Vagina (tissue), 2 donors: Measurements from ENCODE around the gene MRPL45. TPM values are rescaled to one million over a fixed set of nuclear protein-coding genes. Genes with fewer than 3 reads are reported as not detected.

Experiments
- DNase-seq, 2 donors: peaks; one replicate each; pipeline ENCODE4 v3.0.0-alpha.2; 2017; ENCODE audit errors: extremely low spot score in 2 of 2
- H3K27ac ChIP-seq: fragments of 200-600 bp; sonication (generic); one replicate; pipeline ENCODE4 v1.5.1; 2019
- H3K27me3 ChIP-seq: fragments of 200-600 bp; sonication (generic); one replicate; pipeline ENCODE4 v1.5.1; 2019
- H3K36me3 ChIP-seq, 2 donors: fragments of 200-600 bp; sonication (generic); one replicate each; pipeline ENCODE4 v1.5.1; 2017 to 2019
- H3K4me1 ChIP-seq: fragments of 200-600 bp; sonication (generic); one replicate; pipeline ENCODE4 v1.5.1; 2019
- H3K4me3 ChIP-seq, 2 donors: fragments of 200-600 bp; sonication (generic); 1 replicate in 1 of 2; 2 replicates in 1 of 2; pipeline ENCODE4 v1.5.1; 2016 to 2019
- H3K9me3 ChIP-seq: fragments of 200-600 bp; sonication (generic); one replicate; pipeline ENCODE4 v1.5.1; 2019
- CTCF ChIP-seq, 3 experiments: fragments of 450-650 bp in 2 of 3; fragments of 200-600 bp in 1 of 3; sonication (generic) in 1 of 3; IDR thresholded peaks; one replicate each; pipeline ENCODE4 v1.5.1; 2017 to 2019; ENCODE audit warnings: antibody characterized with exemption in 3 of 3, mild to moderate bottlenecking in 2 of 3, moderate library complexity in 2 of 3
- POLR2A ChIP-seq, 2 donors: fragments of 450-650 bp; IDR thresholded peaks; one replicate each; pipeline ENCODE4 v1.6.1; 2017; ENCODE audit warnings: antibody characterized with exemption in 2 of 2, mild to moderate bottlenecking in 2 of 2, moderate library complexity in 2 of 2
- POLR2AphosphoS5 ChIP-seq, 2 donors: sonication (generic); formaldehyde crosslinking; IDR thresholded peaks; one replicate each; pipeline ENCODE4 v1.9.0; 2017; ENCODE audit warnings: antibody characterized with exemption in 2 of 2, mild to moderate bottlenecking in 2 of 2, low read depth in 1 of 2; ENCODE audit not compliant: insufficient read depth in 1 of 2
- intact Hi-C: fragments of 100-400 bp; cut with DNase I; formaldehyde crosslinking; loops from one replicate; pipeline ENCODE4 v1.15.1; 2023
- total RNA-seq: library from RNA; depleted of rRNA; stranded (reverse); fragments of >200 nt; gene quantifications from one replicate; pipeline ENCODE4 v1.2.3, GENCODE V29; 2016

The MRPL45 gene
- total RNA-seq, 1 donor from 2014 or later = 22.1 TPM

- no peaks in the 10 kb centered on the region for H3K9me3 ChIP-seq
- no peaks in the 10 kb centered on the region for H3K36me3 ChIP-seq
- H3K4me3 ChIP-seq = no peak overlapping the region
- no peak overlapping the region for H3K27ac ChIP-seq
- DNase-seq = no peak
- H3K4me1 ChIP-seq = no peaks in the 10 kb centered on the region
- TF ChIP-seq POLR2A (IDR thresholded peaks at IDR 0.05) (no peak), POLR2AphosphoS5 (IDR thresholded peaks at IDR 0.05; ENCODE audit: insufficient read depth in 1 of 2, low read depth in 1 of 2) (no peak), CTCF (IDR thresholded peaks at IDR 0.05) (no peak)
- intact Hi-C loops = no loop called here
- no peaks in the 10 kb centered on the region for H3K27me3 ChIP-seq
These were observed 37.8 kb downstream of the MRPL45 start for GRCh38 chr17:38334480-38335364.

- TF ChIP-seq POLR2A (IDR thresholded peaks at IDR 0.05) (no peak), POLR2AphosphoS5 (IDR thresholded peaks at IDR 0.05; ENCODE audit: insufficient read depth in 1 of 2, low read depth in 1 of 2) (no peak), CTCF (IDR thresholded peaks at IDR 0.05) (no peak)
- H3K4me1 ChIP-seq = no peaks in the 10 kb centered on the region
- H3K27ac ChIP-seq = no peak overlapping the region
- H3K4me3 ChIP-seq = no peak overlapping the region
- H3K27me3 ChIP-seq = no peaks in the 10 kb centered on the region
- intact Hi-C loops = no loop called here
- DNase-seq = no peak
- no peaks in the 10 kb centered on the region for H3K9me3 ChIP-seq
- no peaks in the 10 kb centered on the region for H3K36me3 ChIP-seq
These were observed 39.9 kb downstream of the MRPL45 start for GRCh38 chr17:38336838-38337237.

- Histone ChIP-seq H3K4me1 (no peaks in the 10 kb centered on the region), H3K27ac (no peak overlapping the region), H3K27me3 (no peaks in the 10 kb centered on the region), H3K9me3 (no peaks in the 10 kb centered on the region), H3K4me3 (no peak overlapping the region), H3K36me3 (no peaks in the 10 kb centered on the region)
- TF ChIP-seq POLR2AphosphoS5 (IDR thresholded peaks at IDR 0.05; ENCODE audit: insufficient read depth in 1 of 2, low read depth in 1 of 2) (no peak), POLR2A (IDR thresholded peaks at IDR 0.05) (no peak), CTCF (IDR thresholded peaks at IDR 0.05) (no peak)
- DNase-seq = no peak
- intact Hi-C loops = no loop called here
These were observed 41.1 kb downstream of the MRPL45 start for GRCh38 chr17:38338053-38338452.

GRCh38 chr17:38338535-38338934 lies 41.6 kb downstream of the MRPL45 start:
- intact Hi-C loops = no loop called here
- Histone ChIP-seq H3K9me3 (no peaks in the 10 kb centered on the region), H3K36me3 (no peaks in the 10 kb centered on the region)

More at GRCh38 chr17:38338535-38338934, 41.6 kb downstream of the MRPL45 start:
- DNase-seq = no peak
- Histone ChIP-seq H3K27ac (no peak overlapping the region), H3K4me1 (no peaks in the 10 kb centered on the region), H3K4me3 (no peak overlapping the region), H3K27me3 (no peaks in the 10 kb centered on the region)
- TF ChIP-seq POLR2A (IDR thresholded peaks at IDR 0.05) (no peak), POLR2AphosphoS5 (IDR thresholded peaks at IDR 0.05; ENCODE audit: insufficient read depth in 1 of 2, low read depth in 1 of 2) (no peak), CTCF (IDR thresholded peaks at IDR 0.05) (no peak)
